Measurements from ENCODE around the gene PEX1. TPM values are rescaled to one million over a fixed set of nuclear protein-coding genes. Genes with fewer than 3 reads are reported as not detected.

The PEX1 gene
- total and polyA plus RNA-seq, 2 donors (not counting 3 experiments of a cell fraction or from before 2014, with no cell fraction given), result 8.4 to 11.7 TPM

DNA sequence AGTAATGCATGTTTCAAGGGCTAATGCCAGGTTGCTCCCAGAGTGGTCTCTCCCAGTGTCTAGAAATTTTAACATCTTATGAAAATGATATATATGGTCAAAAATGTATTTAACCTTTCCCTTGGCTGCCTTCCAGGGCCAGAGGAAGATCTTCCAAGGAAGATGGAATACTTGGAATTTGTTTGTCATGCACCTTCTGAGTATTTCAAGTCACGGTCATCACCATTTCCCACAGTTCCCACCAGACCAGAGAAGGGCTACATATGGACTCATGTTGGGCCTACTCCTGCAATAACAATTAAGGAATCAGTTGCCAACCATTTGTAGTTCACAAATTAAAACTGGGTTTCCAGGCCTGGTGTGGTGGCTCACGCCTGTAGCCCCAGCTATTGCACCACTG is 72.1 kb downstream of the PEX1 start:
- DNase-seq (ENCODE audit: low read depth, low spot score) (no peak), FAIRE-seq (no peak)
- H2AFZ ChIP-seq (ENCODE audit: low read depth, low read length), result no peak overlapping the region
- no peaks in the 10 kb centered on the region for H3K27me3 ChIP-seq (ENCODE audit: control insufficient read depth in 2 of 2, insufficient read depth in 2 of 2, low read length in 2 of 2)
- no peak overlapping the region for H3K4me3 ChIP-seq (replicated peaks in 1 of 3; ENCODE audit: insufficient read depth in 1 of 3, low read depth in 1 of 3, low read length in 3 of 3)
- dilution Hi-C loops (cut with MboI; ENCODE audit: extremely low pct_ligation_motif_present, low sequenced_read_pairs), result no loop called here
- H3K27ac ChIP-seq (ENCODE audit: insufficient read depth, low read depth, low read length), result no peak overlapping the region
- no peak for TF ChIP-seq JUN (IDR thresholded peaks at IDR 0.05; ENCODE audit: borderline replicate concordance, insufficient read depth, insufficient read length, low read depth)
- no TSS peak for BruUV-seq (replicated peaks)
- no peak overlapping the region for H3K4me2 ChIP-seq (ENCODE audit: insufficient read depth, low read length)
- ChIA-PET POLR2A (no interaction called here), CTCF (interaction anchor here (1.6 kb wide), 1 partner anchor 32 kb away, joined by 3 read pairs; no protein-coding TSS in a partner anchor)
- no peaks in the 10 kb centered on the region for H3K79me2 ChIP-seq (ENCODE audit: control insufficient read depth, insufficient read depth, low read length)
- no peak overlapping the region for H3K9ac ChIP-seq (replicated peaks; ENCODE audit: extremely low read depth, insufficient read depth, low read length)
- peaks cover 3% of the 10 kb centered on the region for H3K4me1 ChIP-seq (ENCODE audit: control insufficient read depth, extremely low read depth, insufficient read depth, low read length)
- H3K9me1 ChIP-seq (replicated peaks; ENCODE audit: control insufficient read depth, extremely low read depth, insufficient read depth, low read length), result no peaks in the 10 kb centered on the region
- intact Hi-C loops (cut with micrococcal nuclease), result no loop called here
- H3K36me3 ChIP-seq (ENCODE audit: control insufficient read depth in 2 of 2, extremely low read depth in 1 of 2, insufficient read depth in 2 of 2, low read length in 2 of 2), result peaks cover 5 to 13% of the 10 kb centered on the region in 2 experiments
- H3K9me3 ChIP-seq (replicated peaks; ENCODE audit: control insufficient read depth, insufficient read depth, low read length), result no peaks in the 10 kb centered on the region
- no peaks in the 10 kb centered on the region for H4K20me1 ChIP-seq (replicated peaks; ENCODE audit: control insufficient read depth, extremely low read depth, insufficient read depth, low read length)

DNA sequence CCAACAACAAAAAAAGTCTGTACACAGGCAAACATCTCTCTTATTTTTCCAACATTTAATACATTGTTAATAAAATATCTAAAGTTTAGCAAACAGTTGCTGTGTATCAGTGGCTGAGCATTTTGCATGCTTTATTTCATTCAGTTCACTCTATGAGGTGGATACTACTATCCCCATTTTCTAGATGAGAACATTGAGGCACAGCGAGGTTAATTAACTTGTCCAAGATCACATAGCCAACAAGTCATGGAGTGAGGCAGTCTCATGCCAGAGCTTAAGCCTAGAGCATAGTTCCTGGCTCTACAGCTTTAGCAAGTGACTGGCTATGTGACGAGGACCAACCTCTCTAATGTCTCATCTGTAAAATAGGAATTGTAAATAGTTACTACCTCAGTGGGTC is 76.7 kb downstream of the PEX1 start:
- CTCF ChIA-PET, result no interaction called here
- POLR2A ChIA-PET, result no interaction called here
- H3K36me3 ChIP-seq (ENCODE audit: control insufficient read depth in 2 of 2, extremely low read depth in 1 of 2, insufficient read depth in 2 of 2, low read length in 2 of 2), result peaks cover 4 to 16% of the 10 kb centered on the region in 2 experiments
- no TSS peak for BruUV-seq (replicated peaks)
- H3K27me3 ChIP-seq (ENCODE audit: control insufficient read depth in 2 of 2, insufficient read depth in 2 of 2, low read length in 2 of 2), result no peaks in the 10 kb centered on the region
- H3K27ac ChIP-seq (ENCODE audit: insufficient read depth, low read depth, low read length), result no peak overlapping the region
- no peak overlapping the region for H3K4me3 ChIP-seq (replicated peaks in 1 of 3; ENCODE audit: insufficient read depth in 1 of 3, low read depth in 1 of 3, low read length in 3 of 3)
- no peak overlapping the region for H3K4me2 ChIP-seq (ENCODE audit: insufficient read depth, low read length)
- intact Hi-C loops (cut with micrococcal nuclease), result no loop called here
- FAIRE-seq, result no peak
- H3K9me3 ChIP-seq (replicated peaks; ENCODE audit: control insufficient read depth, insufficient read depth, low read length), result no peaks in the 10 kb centered on the region
- H3K9me1 ChIP-seq (replicated peaks; ENCODE audit: control insufficient read depth, extremely low read depth, insufficient read depth, low read length), result no peaks in the 10 kb centered on the region
- no peak overlapping the region for H2AFZ ChIP-seq (ENCODE audit: low read depth, low read length)
- H3K9ac ChIP-seq (replicated peaks; ENCODE audit: extremely low read depth, insufficient read depth, low read length), result no peak overlapping the region
- dilution Hi-C loops (cut with MboI; ENCODE audit: extremely low pct_ligation_motif_present, low sequenced_read_pairs), result no loop called here
- peaks cover 12% of the 10 kb centered on the region for H3K79me2 ChIP-seq (ENCODE audit: control insufficient read depth, insufficient read depth, low read length)
- peaks cover 10% of the 10 kb centered on the region for H3K4me1 ChIP-seq (ENCODE audit: control insufficient read depth, extremely low read depth, insufficient read depth, low read length)
- no peaks in the 10 kb centered on the region for H4K20me1 ChIP-seq (replicated peaks; ENCODE audit: control insufficient read depth, extremely low read depth, insufficient read depth, low read length)
- TF ChIP-seq GATA2 (IDR thresholded peaks at IDR 0.05; ENCODE audit: insufficient read depth, insufficient read length, low read depth, low read length), result no peak
- no peak for TF ChIP-seq POLR2A (IDR thresholded peaks at IDR 0.05; ENCODE audit: low read depth, low read length)
- no peak for TF ChIP-seq MAX (IDR thresholded peaks at IDR 0.05; ENCODE audit: insufficient read depth, insufficient read length)
- TF ChIP-seq POLR2AphosphoS5 (IDR thresholded peaks at IDR 0.05; ENCODE audit: insufficient read depth, low read depth, low read length), result no peak
- TF ChIP-seq EZH2 (IDR thresholded peaks at IDR 0.05; ENCODE audit: borderline replicate concordance, low read depth, low read length, severe bottlenecking), result no peak
- no peak for TF ChIP-seq MYC (IDR thresholded peaks at IDR 0.05; ENCODE audit: low read depth, low read length)
- no peak for TF ChIP-seq JUN (IDR thresholded peaks at IDR 0.05; ENCODE audit: borderline replicate concordance, insufficient read depth, insufficient read length, low read depth)
- TF ChIP-seq CTCF (IDR thresholded peaks at IDR 0.05; ENCODE audit: extremely low read depth in 1 of 2, insufficient read depth in 1 of 2, low read depth in 1 of 2, low read length in 2 of 2), result no peak
- TF ChIP-seq FOS (IDR thresholded peaks at IDR 0.05; ENCODE audit: borderline replicate concordance, insufficient read depth, low read length), result no peak
- DNase-seq (ENCODE audit: low read depth, low spot score), result no peak
